K562 (cell line): Measurements from ENCODE around the gene RSPH6A. TPM values are rescaled to one million over a fixed set of nuclear protein-coding genes. Genes with fewer than 3 reads are reported as not detected.

ENCODE experiments used
- KLF1 ChIP-seq: fragments of 450-650 bp; IDR thresholded peaks from 2 replicates; pipeline ENCODE4 v1.6.1; 2016; ENCODE audit warnings: missing genetic modification characterization, missing compliant biosample characterization
- MAFF ChIP-seq: IDR thresholded peaks from 2 replicates; pipeline ENCODE4 v1.6.1; 2012; ENCODE audit warnings: low read length, improper control_type of control experiment
- MBD2 ChIP-seq: sonication (generic); IDR thresholded peaks from 2 replicates; pipeline ENCODE4 v1.6.1; 2016; ENCODE audit warnings: low read depth, borderline replicate concordance
- MECOM ChIP-seq: fragments of 250-450 bp; sonication (Bioruptor Pico); IDR thresholded peaks from 2 replicates; pipeline ENCODE4 v1.8.0; 2022; ENCODE audit warnings: inconsistent platforms
- NFIC ChIP-seq: fragments of 450-650 bp; IDR thresholded peaks from 2 replicates; pipeline ENCODE4 v1.6.1; 2017; ENCODE audit warnings: mild to moderate bottlenecking, inconsistent platforms
- POLR2B ChIP-seq: fragments of 450-650 bp; IDR thresholded peaks from 2 replicates; pipeline ENCODE4 v1.6.1; 2018; ENCODE audit warnings: low read depth; ENCODE audit not compliant: partially characterized antibody
- POU5F1 ChIP-seq: fragments of 150-350 bp; IDR thresholded peaks from 2 replicates; pipeline ENCODE4 v1.6.1; 2014; ENCODE audit warnings: borderline replicate concordance, low read length, low read depth, mild to moderate bottlenecking; ENCODE audit not compliant: partially characterized antibody
- PTTG1 ChIP-seq: fragments of 450-650 bp; IDR thresholded peaks from 2 replicates; pipeline ENCODE4 v1.6.1; 2016; ENCODE audit warnings: low read depth, mild to moderate bottlenecking, missing genetic modification characterization, missing compliant biosample characterization
- RFX1 ChIP-seq: fragments of 450-650 bp; IDR thresholded peaks from 2 replicates; pipeline ENCODE4 v1.6.1; 2016; ENCODE audit warnings: mild to moderate bottlenecking, moderate library complexity
- ZNF696 ChIP-seq: fragments of 250-450 bp; sonication (Bioruptor Pico); conservative IDR thresholded peaks from 2 replicates; pipeline ENCODE4 v1.4.0; 2020; ENCODE audit warnings: mild to moderate bottlenecking, moderate library complexity
- polyA plus RNA-seq, 8 experiments: library from polyadenylated mRNA; depleted of rRNA in 4 of 8; stranded (reverse) in 5 of 8; unstranded in 3 of 8; fragments of >200 nt; fragmentation: Nextera tagmentation in 2 of 8; fragmentation: Illumina TruSeq in 1 of 8; extraction: Ambion mirVana in 2 of 8; extraction: Trizol in 1 of 8; gene quantifications; 2 replicates each; pipeline versions ENCODE4 v1.2.1 to v1.2.3, GENCODE V29; 2011 to 2014; ENCODE audit warnings: inconsistent platforms in 1 of 8, missing spikeins in 1 of 8
- total RNA-seq, 7 experiments: library from RNA; depleted of rRNA in 6 of 7; stranded (reverse); fragments of >200 nt in 6 of 7; fragmentation: Illumina TruSeq in 2 of 7; extraction: Trizol in 2 of 7; gene quantifications; 2 replicates each; pipeline versions ENCODE4 v1.2.1 to v1.2.3, GENCODE V29; 2011 to 2021; ENCODE audit warnings: low replicate concordance in 1 of 7
- TF ChIP-seq, protein P1 (sequence below): sonication (generic); formaldehyde crosslinking; IDR thresholded peaks from 2 replicates; pipeline ENCODE4 v1.8.0; 2022; ENCODE audit warnings: mild to moderate bottlenecking, missing genetic modification reagents, borderline replicate concordance
- TF ChIP-seq, protein P2 (sequence below): fragments of 250-450 bp; sonication (Bioruptor Pico); IDR thresholded peaks from 2 replicates; pipeline ENCODE4 v1.8.0; 2021; ENCODE audit warnings: moderate library complexity, mild to moderate bottlenecking, inconsistent platforms
- TF ChIP-seq, protein P3 (sequence below): fragments of 250-450 bp; sonication (Bioruptor Pico); IDR thresholded peaks from 2 replicates; pipeline ENCODE4 v1.4.0; 2020; ENCODE audit warnings: borderline replicate concordance
- TF ChIP-seq, protein P4 (sequence below): fragments of 450-650 bp; IDR thresholded peaks from 2 replicates; pipeline ENCODE4 v1.6.1; 2016; ENCODE audit warnings: borderline replicate concordance
- TF ChIP-seq, protein P5 (sequence below): fragments of 450-650 bp; conservative IDR thresholded peaks from 2 replicates; pipeline ENCODE4 v1.6.1; 2016; ENCODE audit warnings: missing genetic modification characterization, low read depth, mild to moderate bottlenecking, control low read depth, missing compliant biosample characterization
- TF ChIP-seq, protein P6 (sequence below): fragments of 450-650 bp; IDR thresholded peaks from 2 replicates; pipeline ENCODE4 v1.6.1; 2016; ENCODE audit warnings: mild to moderate bottlenecking

The RSPH6A gene
- total and polyA plus RNA-seq, 9 of the 15 experiments (the other 6 are each of a cell fraction or from before 2014, with no cell fraction given), result 0.03 to 0.15 (median 0.07) TPM; not detected in 5

DNA sequence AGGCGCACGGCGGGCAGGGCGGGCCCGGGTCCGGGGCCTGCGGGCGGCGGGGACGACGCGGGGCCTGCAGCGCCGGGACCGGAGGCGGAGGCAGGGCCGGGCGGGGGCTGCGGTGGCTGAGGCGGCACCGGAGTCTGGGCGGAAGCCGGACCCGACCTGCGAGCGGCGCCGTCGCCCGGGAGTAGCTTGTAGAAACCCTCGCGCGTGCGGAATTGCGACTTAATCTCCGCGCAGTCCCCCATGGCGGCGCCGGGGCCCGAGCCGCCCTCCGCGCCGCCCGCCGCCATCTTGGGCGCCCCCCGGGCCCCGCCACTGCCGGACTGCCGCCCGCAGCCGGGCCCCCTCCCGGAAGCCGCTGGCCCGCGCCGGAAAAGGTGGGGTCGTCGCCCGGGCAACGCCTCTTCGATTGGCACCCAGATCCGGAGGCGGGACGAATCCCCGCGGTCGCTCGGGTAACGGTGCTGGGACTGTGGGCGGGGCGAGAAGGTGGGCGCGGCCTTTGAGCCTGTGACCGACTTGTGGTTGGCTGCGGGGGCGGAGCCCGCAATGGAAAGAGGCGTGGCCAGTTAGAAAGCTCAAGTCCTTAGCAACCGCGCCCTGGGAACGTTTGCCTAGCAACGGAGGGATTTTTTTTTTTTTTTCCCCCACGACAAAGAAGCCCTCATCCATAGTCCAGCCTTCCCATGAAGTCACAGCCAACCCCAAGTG lies 22.5 kb downstream of the RSPH6A start, which contains the start of gene DMWD (continued):
- TF ChIP-seq, protein P1, sequence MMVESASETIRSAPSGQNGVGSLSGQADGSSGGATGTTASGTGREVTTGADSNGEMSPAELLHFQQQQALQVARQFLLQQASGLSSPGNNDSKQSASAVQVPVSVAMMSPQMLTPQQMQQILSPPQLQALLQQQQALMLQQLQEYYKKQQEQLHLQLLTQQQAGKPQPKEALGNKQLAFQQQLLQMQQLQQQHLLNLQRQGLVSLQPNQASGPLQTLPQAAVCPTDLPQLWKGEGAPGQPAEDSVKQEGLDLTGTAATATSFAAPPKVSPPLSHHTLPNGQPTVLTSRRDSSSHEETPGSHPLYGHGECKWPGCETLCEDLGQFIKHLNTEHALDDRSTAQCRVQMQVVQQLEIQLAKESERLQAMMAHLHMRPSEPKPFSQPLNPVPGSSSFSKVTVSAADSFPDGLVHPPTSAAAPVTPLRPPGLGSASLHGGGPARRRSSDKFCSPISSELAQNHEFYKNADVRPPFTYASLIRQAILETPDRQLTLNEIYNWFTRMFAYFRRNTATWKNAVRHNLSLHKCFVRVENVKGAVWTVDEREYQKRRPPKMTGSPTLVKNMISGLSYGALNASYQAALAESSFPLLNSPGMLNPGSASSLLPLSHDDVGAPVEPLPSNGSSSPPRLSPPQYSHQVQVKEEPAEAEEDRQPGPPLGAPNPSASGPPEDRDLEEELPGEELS (CRISPR knock-in tag), result no peak
- TF ChIP-seq, protein P2, sequence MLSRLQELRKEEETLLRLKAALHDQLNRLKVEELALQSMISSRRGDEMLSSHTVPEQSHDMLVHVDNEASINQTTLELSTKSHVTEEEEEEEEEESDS (CRISPR knock-in tag), result no peak
- TF ChIP-seq, protein P3, sequence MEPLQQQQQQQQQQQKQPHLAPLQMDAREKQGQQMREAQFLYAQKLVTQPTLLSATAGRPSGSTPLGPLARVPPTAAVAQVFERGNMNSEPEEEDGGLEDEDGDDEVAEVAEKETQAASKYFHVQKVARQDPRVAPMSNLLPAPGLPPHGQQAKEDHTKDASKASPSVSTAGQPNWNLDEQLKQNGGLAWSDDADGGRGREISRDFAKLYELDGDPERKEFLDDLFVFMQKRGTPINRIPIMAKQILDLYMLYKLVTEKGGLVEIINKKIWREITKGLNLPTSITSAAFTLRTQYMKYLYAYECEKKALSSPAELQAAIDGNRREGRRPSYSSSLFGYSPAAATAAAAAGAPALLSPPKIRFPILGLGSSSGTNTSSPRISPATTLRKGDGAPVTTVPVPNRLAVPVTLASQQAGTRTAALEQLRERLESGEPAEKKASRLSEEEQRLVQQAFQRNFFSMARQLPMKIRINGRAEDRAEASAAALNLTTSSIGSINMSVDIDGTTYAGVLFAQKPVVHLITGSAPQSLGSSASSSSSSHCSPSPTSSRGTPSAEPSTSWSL (CRISPR knock-in tag), result no peak
- TF ChIP-seq ZNF696, result no peak
- TF ChIP-seq RFX1, result peak; percentile 100
- no peak for TF ChIP-seq NFIC
- TF ChIP-seq MAFF, result no peak
- TF ChIP-seq, protein P4, sequence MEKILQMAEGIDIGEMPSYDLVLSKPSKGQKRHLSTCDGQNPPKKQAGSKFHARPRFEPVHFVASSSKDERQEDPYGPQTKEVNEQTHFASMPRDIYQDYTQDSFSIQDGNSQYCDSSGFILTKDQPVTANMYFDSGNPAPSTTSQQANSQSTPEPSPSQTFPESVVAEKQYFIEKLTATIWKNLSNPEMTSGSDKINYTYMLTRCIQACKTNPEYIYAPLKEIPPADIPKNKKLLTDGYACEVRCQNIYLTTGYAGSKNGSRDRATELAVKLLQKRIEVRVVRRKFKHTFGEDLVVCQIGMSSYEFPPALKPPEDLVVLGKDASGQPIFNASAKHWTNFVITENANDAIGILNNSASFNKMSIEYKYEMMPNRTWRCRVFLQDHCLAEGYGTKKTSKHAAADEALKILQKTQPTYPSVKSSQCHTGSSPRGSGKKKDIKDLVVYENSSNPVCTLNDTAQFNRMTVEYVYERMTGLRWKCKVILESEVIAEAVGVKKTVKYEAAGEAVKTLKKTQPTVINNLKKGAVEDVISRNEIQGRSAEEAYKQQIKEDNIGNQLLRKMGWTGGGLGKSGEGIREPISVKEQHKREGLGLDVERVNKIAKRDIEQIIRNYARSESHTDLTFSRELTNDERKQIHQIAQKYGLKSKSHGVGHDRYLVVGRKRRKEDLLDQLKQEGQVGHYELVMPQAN, result no peak
- TF ChIP-seq KLF1 (tag), result peak; percentile 59; the same call in 1 of the 2 replicates
- TF ChIP-seq POLR2B, result no peak
- no peak for TF ChIP-seq POU5F1
- TF ChIP-seq PTTG1 (tag), result no peak
- TF ChIP-seq MBD2, result peak; percentile 72; the same call in 1 of the 2 replicates
- TF ChIP-seq, protein P5, sequence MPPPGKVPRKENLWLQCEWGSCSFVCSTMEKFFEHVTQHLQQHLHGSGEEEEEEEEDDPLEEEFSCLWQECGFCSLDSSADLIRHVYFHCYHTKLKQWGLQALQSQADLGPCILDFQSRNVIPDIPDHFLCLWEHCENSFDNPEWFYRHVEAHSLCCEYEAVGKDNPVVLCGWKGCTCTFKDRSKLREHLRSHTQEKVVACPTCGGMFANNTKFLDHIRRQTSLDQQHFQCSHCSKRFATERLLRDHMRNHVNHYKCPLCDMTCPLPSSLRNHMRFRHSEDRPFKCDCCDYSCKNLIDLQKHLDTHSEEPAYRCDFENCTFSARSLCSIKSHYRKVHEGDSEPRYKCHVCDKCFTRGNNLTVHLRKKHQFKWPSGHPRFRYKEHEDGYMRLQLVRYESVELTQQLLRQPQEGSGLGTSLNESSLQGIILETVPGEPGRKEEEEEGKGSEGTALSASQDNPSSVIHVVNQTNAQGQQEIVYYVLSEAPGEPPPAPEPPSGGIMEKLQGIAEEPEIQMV, result no peak
- no peak for TF ChIP-seq MECOM (CRISPR knock-in tag)
- TF ChIP-seq, protein P6, sequence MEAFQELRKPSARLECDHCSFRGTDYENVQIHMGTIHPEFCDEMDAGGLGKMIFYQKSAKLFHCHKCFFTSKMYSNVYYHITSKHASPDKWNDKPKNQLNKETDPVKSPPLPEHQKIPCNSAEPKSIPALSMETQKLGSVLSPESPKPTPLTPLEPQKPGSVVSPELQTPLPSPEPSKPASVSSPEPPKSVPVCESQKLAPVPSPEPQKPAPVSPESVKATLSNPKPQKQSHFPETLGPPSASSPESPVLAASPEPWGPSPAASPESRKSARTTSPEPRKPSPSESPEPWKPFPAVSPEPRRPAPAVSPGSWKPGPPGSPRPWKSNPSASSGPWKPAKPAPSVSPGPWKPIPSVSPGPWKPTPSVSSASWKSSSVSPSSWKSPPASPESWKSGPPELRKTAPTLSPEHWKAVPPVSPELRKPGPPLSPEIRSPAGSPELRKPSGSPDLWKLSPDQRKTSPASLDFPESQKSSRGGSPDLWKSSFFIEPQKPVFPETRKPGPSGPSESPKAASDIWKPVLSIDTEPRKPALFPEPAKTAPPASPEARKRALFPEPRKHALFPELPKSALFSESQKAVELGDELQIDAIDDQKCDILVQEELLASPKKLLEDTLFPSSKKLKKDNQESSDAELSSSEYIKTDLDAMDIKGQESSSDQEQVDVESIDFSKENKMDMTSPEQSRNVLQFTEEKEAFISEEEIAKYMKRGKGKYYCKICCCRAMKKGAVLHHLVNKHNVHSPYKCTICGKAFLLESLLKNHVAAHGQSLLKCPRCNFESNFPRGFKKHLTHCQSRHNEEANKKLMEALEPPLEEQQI, result no peak
